NCI-H187 treated with DMSO at 0.1 percent for 48 hours (cell line): ENCODE measurements around the gene OGFOD3.

Source experiments
- DNase-seq: peaks from one replicate; lab custom pipeline; 2025; lab: John Stamatoyannopoulos, UW

The OGFOD3 gene

GRCh38 chr17:82405051-82405450 is 13.3 kb downstream of the OGFOD3 start:
- DNase-seq = no peak

GRCh38 chr17:82403662-82404660 is 14.4 kb downstream of the OGFOD3 start:
- DNase-seq = no peak

- no peak for DNase-seq
These were observed 15.5 kb downstream of the OGFOD3 start for GRCh38 chr17:82402865-82403264.

GRCh38 chr17:82400830-82401229 is 17.6 kb downstream of the OGFOD3 start:
- no peak for DNase-seq

GRCh38 chr17:82400206-82400605 is 18.2 kb downstream of the OGFOD3 start:
- DNase-seq = no peak

GRCh38 chr17:82399601-82400101 is 18.7 kb downstream of the OGFOD3 start:
- no peak for DNase-seq

GRCh38 chr17:82399041-82399441 is 19.3 kb downstream of the OGFOD3 start:
- DNase-seq = no peak

- DNase-seq = no peak
These were observed 20.7 kb downstream of the OGFOD3 start for GRCh38 chr17:82397449-82398335.

- no peak for DNase-seq
These were observed 21.6 kb downstream of the OGFOD3 start for GRCh38 chr17:82396601-82397435.

- DNase-seq = no peak
These were observed 24.1 kb downstream of the OGFOD3 start for GRCh38 chr17:82394278-82394677.

- no peak for DNase-seq
These were observed 25.4 kb downstream of the OGFOD3 start for GRCh38 chr17:82392941-82393340.

GRCh38 chr17:82392209-82392920 is 26.0 kb downstream of the OGFOD3 start:
- DNase-seq = no peak

GRCh38 chr17:82391496-82392066 is 26.8 kb downstream of the OGFOD3 start:
- DNase-seq = no peak

- no peak for DNase-seq
These were observed 27.4 kb downstream of the OGFOD3 start for GRCh38 chr17:82390860-82391435.

GRCh38 chr17:82390015-82390859 is 28.1 kb downstream of the OGFOD3 start:
- DNase-seq = no peak

- no peak for DNase-seq
These were observed 29.0 kb downstream of the OGFOD3 start for GRCh38 chr17:82389379-82389778.

GRCh38 chr17:82388922-82389283 is 29.5 kb downstream of the OGFOD3 start:
- DNase-seq = no peak

- no peak for DNase-seq
These were observed 30.0 kb downstream of the OGFOD3 start for GRCh38 chr17:82388223-82388921.

- DNase-seq = no peak
These were observed 30.7 kb downstream of the OGFOD3 start for GRCh38 chr17:82387705-82388106.
